Islet of Langerhans (tissue), 1 donor: ENCODE results near the gene NFASC.

Source experiments
- FAIRE-seq: peaks from one replicate; lab custom pipeline; 2011; peaks lifted over from hg19 to GRCh38; lab: Jason Lieb, UNC

NFASC gene

GRCh38 chr1:204959836-204960235 is 89.2 kb downstream of the NFASC start:
- no peak for FAIRE-seq

- FAIRE-seq, result no peak
Observed at GRCh38 chr1:204960306-204961125, 89.9 kb downstream of the NFASC start.

- no peak for FAIRE-seq
Observed at GRCh38 chr1:204961765-204962419, 91.2 kb downstream of the NFASC start.

GRCh38 chr1:204962742-204963632 is 92.3 kb downstream of the NFASC start:
- no peak for FAIRE-seq

GRCh38 chr1:204967451-204967850 is 96.8 kb downstream of the NFASC start:
- no peak for FAIRE-seq

GRCh38 chr1:204968135-204968534 is 97.5 kb downstream of the NFASC start:
- FAIRE-seq, result no peak

GRCh38 chr1:204968951-204969350 is 98.3 kb downstream of the NFASC start:
- FAIRE-seq, result no peak

- no peak for FAIRE-seq
Observed at GRCh38 chr1:204970937-204971336, 100.3 kb downstream of the NFASC start.

GRCh38 chr1:204971517-204972336 is 101.1 kb downstream of the NFASC start:
- no peak for FAIRE-seq

GRCh38 chr1:204972426-204972825 is 101.8 kb downstream of the NFASC start:
- no peak for FAIRE-seq

- FAIRE-seq, result no peak
Observed at GRCh38 chr1:204973449-204973848, 102.8 kb downstream of the NFASC start.

GRCh38 chr1:204974327-204974726 is 103.7 kb downstream of the NFASC start:
- FAIRE-seq, result no peak

GRCh38 chr1:204975021-204975420 is 104.4 kb downstream of the NFASC start:
- FAIRE-seq, result no peak

GRCh38 chr1:204975568-204976235 is 105.0 kb downstream of the NFASC start:
- FAIRE-seq, result no peak

- no peak for FAIRE-seq
Observed at GRCh38 chr1:204976646-204977045, 106.0 kb downstream of the NFASC start.

- no peak for FAIRE-seq
Observed at GRCh38 chr1:204977318-204977717, 106.7 kb downstream of the NFASC start.

- FAIRE-seq, result no peak
Observed at GRCh38 chr1:204978782-204979181, 108.1 kb downstream of the NFASC start.

- no peak for FAIRE-seq
Observed at GRCh38 chr1:204979306-204979705, 108.6 kb downstream of the NFASC start.

GRCh38 chr1:204979891-204980649 is 109.4 kb downstream of the NFASC start:
- no peak for FAIRE-seq

GRCh38 chr1:204980840-204981405 is 110.3 kb downstream of the NFASC start:
- no peak for FAIRE-seq
